Endodermal cell (in vitro differentiated cells): ENCODE measurements around the gene ZMIZ1. TPM values are rescaled to one million over a fixed set of nuclear protein-coding genes. Genes with fewer than 3 reads are reported as not detected.

Source experiments
- DNase-seq: peaks from one replicate; pipeline ENCODE4 v3.0.0-alpha.2; 2017
- H3K27ac ChIP-seq: 2 replicates; pipeline ENCODE4 v1.5.1; 2013; ENCODE audit warnings: mild to moderate bottlenecking, low read depth, low read length, moderate library complexity
- H3K27me3 ChIP-seq: 2 replicates; pipeline ENCODE4 v1.6.1; 2013; ENCODE audit warnings: mild to moderate bottlenecking, low read length, moderate library complexity; ENCODE audit not compliant: insufficient read depth, control insufficient read depth, poor library complexity, severe bottlenecking
- H3K36me3 ChIP-seq: 2 replicates; pipeline ENCODE4 v1.7.0; 2013; ENCODE audit warnings: mild to moderate bottlenecking, low read length, moderate library complexity; ENCODE audit not compliant: control insufficient read depth, insufficient read depth
- H3K4me1 ChIP-seq: one replicate; pipeline ENCODE4 v1.7.0; 2013; ENCODE audit warnings: low read length; ENCODE audit not compliant: control insufficient read depth, insufficient read depth
- H3K4me3 ChIP-seq: 2 replicates; pipeline ENCODE4 v1.5.1; 2013; ENCODE audit warnings: mild to moderate bottlenecking, low read length, moderate library complexity
- H3K9ac ChIP-seq: 2 replicates; pipeline ENCODE4 v1.6.1; 2013; ENCODE audit warnings: mild to moderate bottlenecking, low read length, moderate library complexity; ENCODE audit not compliant: poor library complexity, severe bottlenecking; ENCODE audit errors: extremely low read depth
- H3K9me3 ChIP-seq: 2 replicates; pipeline ENCODE4 v1.6.1; 2013; ENCODE audit warnings: mild to moderate bottlenecking, low read length, moderate library complexity; ENCODE audit not compliant: control insufficient read depth
- H3K27ac Mint-ChIP-seq: 2 replicates; pipeline ENCODE4 v1.8.0; 2020; ENCODE audit warnings: mixed read lengths
- H3K27me3 Mint-ChIP-seq: 2 replicates; pipeline ENCODE4 v1.8.0; 2021; ENCODE audit warnings: mild to moderate bottlenecking, mixed read lengths; ENCODE audit not compliant: insufficient read depth
- H3K36me3 Mint-ChIP-seq: 2 replicates; pipeline ENCODE4 v1.8.0; 2020; ENCODE audit warnings: low read depth, mixed read lengths
- H3K4me1 Mint-ChIP-seq: 2 replicates; pipeline ENCODE4 v1.8.0; 2020; ENCODE audit warnings: mixed read lengths
- H3K4me3 Mint-ChIP-seq: 2 replicates; pipeline ENCODE4 v1.8.0; 2020; ENCODE audit warnings: mild to moderate bottlenecking, moderate library complexity, mixed read lengths
- H3K9me3 Mint-ChIP-seq: 2 replicates; pipeline ENCODE4 v1.8.0; 2020; ENCODE audit warnings: mild to moderate bottlenecking, mixed read lengths
- WGBS, 2 experiments: methylation state at CpG; one replicate each; pipeline versions ENCODE4 v1.1.5 to v1.1.7; 2013; ENCODE audit warnings: missing lambda C conversion rate in 2 of 2, mixed read lengths in 1 of 2; ENCODE audit not compliant: insufficient coverage in 1 of 2, insufficient read length in 1 of 2; 5-methylcytosine and 5-hydroxymethylcytosine counted together
- total RNA-seq, 2 donors: library from RNA; stranded (reverse); fragmentation: NEBNext Ultra II Directional in 1 of 2; extraction: Animal tissue kit (Norgen Biotek cat#: 25700) in 1 of 2; gene quantifications; 2 replicates in 1 of 2; 3 replicates in 1 of 2; pipeline ENCODE4 v1.2.1, GENCODE V29; 2021
- TF ChIP-seq, protein P1 (sequence below): fragments of 200-600 bp; sonication (generic); conservative IDR thresholded peaks from 2 replicates; pipeline ENCODE4 v1.5.0; 2021; ENCODE audit warnings: antibody characterized with exemption, mild to moderate bottlenecking

ZMIZ1 gene
- total RNA-seq, 2 donors from 2014 or later = 65.3 to 67.5 TPM

DNA sequence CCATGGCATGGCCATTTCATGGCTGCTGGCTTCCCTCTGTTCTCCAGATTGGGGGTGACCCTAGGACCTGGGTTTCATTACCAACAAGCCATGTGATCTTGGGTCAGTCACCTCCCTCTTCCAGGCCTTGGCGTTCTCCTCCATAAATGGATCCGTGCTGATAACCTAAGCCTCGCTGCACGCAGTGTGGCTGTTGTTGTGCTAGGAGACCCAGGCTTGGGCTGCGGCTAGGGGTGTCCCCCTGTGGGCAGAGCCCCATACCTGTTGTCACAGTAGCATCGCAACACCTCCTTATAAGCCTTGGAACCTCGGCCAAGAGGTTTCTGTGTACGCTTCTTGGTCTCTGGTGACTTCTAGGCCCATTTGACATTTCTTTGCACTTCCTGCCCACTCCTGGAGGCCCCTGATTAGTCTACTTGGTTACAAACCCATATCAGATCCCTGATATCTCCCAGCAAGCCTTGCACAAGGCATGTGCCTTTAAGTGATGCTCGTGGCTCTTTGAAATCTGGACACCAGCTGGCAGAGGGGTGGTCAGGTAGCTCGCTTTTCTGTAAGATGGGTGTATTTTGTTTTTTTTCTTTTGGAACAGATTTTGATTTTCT is 23.6 kb downstream of the ZMIZ1 start:
- peaks cover 16% of the 10 kb centered on the region for H3K4me1 ChIP-seq

DNA sequence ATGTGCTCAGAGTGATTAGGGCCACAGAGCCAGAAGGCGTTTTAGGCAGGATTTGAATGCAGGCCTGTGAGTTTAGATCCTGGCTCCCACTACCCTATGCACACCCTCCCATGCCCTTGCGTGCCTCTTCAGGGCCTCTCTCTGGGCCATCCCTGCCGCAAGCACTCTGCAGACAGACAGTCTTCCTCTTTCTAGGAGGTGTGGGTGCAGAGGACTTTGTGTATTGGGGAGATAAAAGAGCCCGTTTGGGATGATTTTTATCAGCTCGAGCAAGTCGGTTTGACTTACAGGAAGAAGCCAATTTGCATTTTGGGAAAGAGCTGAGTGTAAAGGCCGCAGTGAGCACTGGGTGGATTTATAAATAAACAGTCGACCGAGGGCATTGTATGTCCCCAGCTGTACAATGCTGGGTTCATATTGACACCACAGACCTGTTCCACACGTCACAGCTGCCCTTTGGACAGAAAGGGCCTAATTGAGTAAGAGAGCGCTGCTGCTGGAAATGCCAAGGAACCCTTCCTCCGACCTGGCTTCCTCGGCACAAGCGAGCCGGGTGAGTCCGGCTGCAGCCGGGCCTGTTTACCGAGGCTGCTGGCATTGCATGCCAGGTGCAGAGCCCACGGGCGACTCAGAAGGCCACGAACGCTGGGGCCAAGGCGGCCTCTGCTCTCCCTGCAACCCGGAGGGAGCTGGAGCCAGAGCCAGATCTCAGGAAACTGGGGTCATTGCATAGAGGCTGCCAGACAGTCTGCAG is 25.1 kb downstream of the ZMIZ1 start:
- H3K27ac Mint-ChIP-seq = peak overlapping the region; percentile 90
- Histone ChIP-seq H3K27me3 (no peaks in the 10 kb centered on the region), H3K4me1 (peaks cover 16% of the 10 kb centered on the region), H3K9ac (peak overlapping the region; percentile 61), H3K36me3 (peaks cover 5% of the 10 kb centered on the region), H3K27ac (peak overlapping the region; percentile 65), H3K4me3 (peak overlapping the region; percentile 54), H3K9me3 (no peaks in the 10 kb centered on the region)
- peak; percentile 67 for DNase-seq
- H3K4me3 Mint-ChIP-seq = no peak overlapping the region
- TF ChIP-seq, protein P1, sequence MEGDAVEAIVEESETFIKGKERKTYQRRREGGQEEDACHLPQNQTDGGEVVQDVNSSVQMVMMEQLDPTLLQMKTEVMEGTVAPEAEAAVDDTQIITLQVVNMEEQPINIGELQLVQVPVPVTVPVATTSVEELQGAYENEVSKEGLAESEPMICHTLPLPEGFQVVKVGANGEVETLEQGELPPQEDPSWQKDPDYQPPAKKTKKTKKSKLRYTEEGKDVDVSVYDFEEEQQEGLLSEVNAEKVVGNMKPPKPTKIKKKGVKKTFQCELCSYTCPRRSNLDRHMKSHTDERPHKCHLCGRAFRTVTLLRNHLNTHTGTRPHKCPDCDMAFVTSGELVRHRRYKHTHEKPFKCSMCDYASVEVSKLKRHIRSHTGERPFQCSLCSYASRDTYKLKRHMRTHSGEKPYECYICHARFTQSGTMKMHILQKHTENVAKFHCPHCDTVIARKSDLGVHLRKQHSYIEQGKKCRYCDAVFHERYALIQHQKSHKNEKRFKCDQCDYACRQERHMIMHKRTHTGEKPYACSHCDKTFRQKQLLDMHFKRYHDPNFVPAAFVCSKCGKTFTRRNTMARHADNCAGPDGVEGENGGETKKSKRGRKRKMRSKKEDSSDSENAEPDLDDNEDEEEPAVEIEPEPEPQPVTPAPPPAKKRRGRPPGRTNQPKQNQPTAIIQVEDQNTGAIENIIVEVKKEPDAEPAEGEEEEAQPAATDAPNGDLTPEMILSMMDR = no peak
- WGBS, 2 experiments = 71 to 87% methylated on average over 21 to 24 of the region's 24 CpGs
- H3K4me1 Mint-ChIP-seq = peaks cover 85% of the 10 kb centered on the region
- peaks cover 8% of the 10 kb centered on the region for H3K36me3 Mint-ChIP-seq
- no peaks in the 10 kb centered on the region for H3K27me3 Mint-ChIP-seq
- H3K9me3 Mint-ChIP-seq = no peaks in the 10 kb centered on the region

More for the DNA sequence above, 23.6 kb downstream of the ZMIZ1 start:
- Histone ChIP-seq H3K27me3 (no peaks in the 10 kb centered on the region), H3K9ac (no peak overlapping the region), H3K4me3 (no peak overlapping the region), H3K9me3 (no peaks in the 10 kb centered on the region), H3K27ac (no peak overlapping the region), H3K36me3 (peaks cover 5% of the 10 kb centered on the region)
- Mint-ChIP-seq H3K4me1 (peaks cover 85% of the 10 kb centered on the region), H3K27me3 (no peaks in the 10 kb centered on the region), H3K4me3 (no peak overlapping the region), H3K9me3 (no peaks in the 10 kb centered on the region), H3K36me3 (peaks cover 7% of the 10 kb centered on the region), H3K27ac (peak overlapping the region; percentile 16)
- no peak for DNase-seq
- WGBS, 2 experiments = 94 to 95% methylated on average over 10 of the region's 10 CpGs
- TF ChIP-seq, protein P1 = no peak

DNA sequence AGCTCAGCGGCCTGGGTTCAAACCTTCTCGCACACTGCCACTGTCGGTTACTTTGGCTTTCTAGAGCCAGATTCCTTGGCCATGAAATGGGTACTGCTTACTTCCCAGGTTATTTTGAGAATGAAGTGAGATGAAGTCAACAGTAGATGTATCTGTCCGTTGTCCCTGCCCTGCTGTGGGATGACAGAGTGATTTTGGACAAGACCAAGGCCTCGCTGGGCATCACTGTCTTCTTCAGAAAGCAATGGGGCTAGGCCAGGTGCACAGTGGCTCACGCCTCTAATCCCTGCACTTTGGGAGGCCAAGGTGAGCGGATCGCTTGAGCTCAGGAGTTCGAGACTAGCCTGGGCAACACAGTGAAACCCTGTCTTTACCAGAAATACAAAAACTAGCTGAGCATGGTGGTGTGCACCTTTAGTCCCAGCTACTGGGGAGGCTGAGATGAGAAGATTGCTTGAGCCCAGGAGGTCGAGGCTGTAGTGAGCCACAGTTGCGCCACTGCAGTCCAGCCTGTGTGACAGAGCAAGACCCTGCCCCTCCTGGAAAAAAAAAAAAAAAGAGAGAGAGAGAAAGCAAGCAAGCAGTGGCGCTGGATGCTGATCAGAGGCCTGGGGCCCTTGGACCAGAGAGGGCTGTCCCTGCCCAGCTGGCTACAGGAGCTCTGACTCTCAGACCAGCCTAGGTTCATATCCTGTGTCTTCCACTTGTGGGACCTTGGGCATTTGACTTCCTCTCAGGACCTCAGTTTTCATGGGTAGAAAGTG is 25.8 kb downstream of the ZMIZ1 start:
- H3K4me1 Mint-ChIP-seq = peaks cover 80% of the 10 kb centered on the region
- WGBS, 2 experiments = 93% methylated on average over 10 to 12 of the region's 12 CpGs

More for the DNA sequence above, 25.8 kb downstream of the ZMIZ1 start:
- Histone ChIP-seq H3K4me3 (peak overlapping the region; percentile 54), H3K27me3 (no peaks in the 10 kb centered on the region), H3K9ac (peak overlapping the region; percentile 61), H3K36me3 (peaks cover 5% of the 10 kb centered on the region), H3K4me1 (peaks cover 21% of the 10 kb centered on the region), H3K9me3 (no peaks in the 10 kb centered on the region), H3K27ac (peak overlapping the region; percentile 65)
- no peak for DNase-seq
- Mint-ChIP-seq H3K9me3 (no peaks in the 10 kb centered on the region), H3K36me3 (peaks cover 8% of the 10 kb centered on the region), H3K4me3 (no peak overlapping the region), H3K27me3 (no peaks in the 10 kb centered on the region), H3K27ac (peak overlapping the region; percentile 90)
- TF ChIP-seq, protein P1 = no peak
